GM18511 (cell line): Measurements from ENCODE around the gene ZFAND5.

Experiments
- ATAC-seq: cut with Tn5 transposase; IDR thresholded peaks from one replicate; pipeline ENCODE4 v1.9.1; 2021; ENCODE audit warnings: mild to moderate bottlenecking, moderate library complexity; ENCODE audit not compliant: unreplicated experiment

The ZFAND5 gene

GRCh38 chr9:72364679-72365524 is at the start of gene ZFAND5:
ZFAND5 (minus strand) TSS chr9:72365208; CDS start chr9:72360778, 4,430 bp downstream.
- peak; percentile 84 for ATAC-seq

GRCh38 chr9:72412483-72413040 is 47.6 kb upstream of the ZFAND5 start:
- ATAC-seq = no peak

- ATAC-seq = no peak
These were observed 45.2 kb upstream of the ZFAND5 start for GRCh38 chr9:72410214-72410613.

GRCh38 chr9:72407114-72407513 is 42.1 kb upstream of the ZFAND5 start:
- no peak for ATAC-seq

GRCh38 chr9:72402744-72403143 is 37.7 kb upstream of the ZFAND5 start:
- no peak for ATAC-seq

- no peak for ATAC-seq
These were observed 36.4 kb upstream of the ZFAND5 start for GRCh38 chr9:72401396-72401795.

- no peak for ATAC-seq
These were observed 35.9 kb upstream of the ZFAND5 start for GRCh38 chr9:72400866-72401265.

GRCh38 chr9:72399391-72399790 is 34.4 kb upstream of the ZFAND5 start:
- ATAC-seq = no peak

- ATAC-seq = no peak
These were observed 31.5 kb upstream of the ZFAND5 start for GRCh38 chr9:72396247-72397091.

GRCh38 chr9:72394066-72394465 is 29.1 kb upstream of the ZFAND5 start:
- no peak for ATAC-seq

GRCh38 chr9:72390907-72391306 is 25.9 kb upstream of the ZFAND5 start:
- no peak for ATAC-seq

GRCh38 chr9:72386186-72386585 is 21.2 kb upstream of the ZFAND5 start:
- no peak for ATAC-seq

GRCh38 chr9:72384710-72385485 is 19.9 kb upstream of the ZFAND5 start:
- ATAC-seq = no peak

GRCh38 chr9:72383978-72384709 is 19.1 kb upstream of the ZFAND5 start:
- ATAC-seq = no peak

GRCh38 chr9:72382405-72382804 is 17.4 kb upstream of the ZFAND5 start:
- no peak for ATAC-seq

GRCh38 chr9:72377041-72377440 is 12.0 kb upstream of the ZFAND5 start:
- no peak for ATAC-seq

- ATAC-seq = no peak
These were observed 6.1 kb upstream of the ZFAND5 start for GRCh38 chr9:72371151-72371550.

- ATAC-seq = peak; percentile 46
These were observed 683 bp upstream of the ZFAND5 start for GRCh38 chr9:72365525-72366256.

GRCh38 chr9:72363908-72364678 is 915 bp downstream of the ZFAND5 start:
- ATAC-seq = peak; percentile 47
